Measurements from ENCODE around the gene ZBP1. TPM values are rescaled to one million over a fixed set of nuclear protein-coding genes. Genes with fewer than 3 reads are reported as not detected.

Gene ZBP1
- total RNA-seq, 4 donors from 2014 or later = 0.78 to 3.6 TPM; not detected in 2

DNA sequence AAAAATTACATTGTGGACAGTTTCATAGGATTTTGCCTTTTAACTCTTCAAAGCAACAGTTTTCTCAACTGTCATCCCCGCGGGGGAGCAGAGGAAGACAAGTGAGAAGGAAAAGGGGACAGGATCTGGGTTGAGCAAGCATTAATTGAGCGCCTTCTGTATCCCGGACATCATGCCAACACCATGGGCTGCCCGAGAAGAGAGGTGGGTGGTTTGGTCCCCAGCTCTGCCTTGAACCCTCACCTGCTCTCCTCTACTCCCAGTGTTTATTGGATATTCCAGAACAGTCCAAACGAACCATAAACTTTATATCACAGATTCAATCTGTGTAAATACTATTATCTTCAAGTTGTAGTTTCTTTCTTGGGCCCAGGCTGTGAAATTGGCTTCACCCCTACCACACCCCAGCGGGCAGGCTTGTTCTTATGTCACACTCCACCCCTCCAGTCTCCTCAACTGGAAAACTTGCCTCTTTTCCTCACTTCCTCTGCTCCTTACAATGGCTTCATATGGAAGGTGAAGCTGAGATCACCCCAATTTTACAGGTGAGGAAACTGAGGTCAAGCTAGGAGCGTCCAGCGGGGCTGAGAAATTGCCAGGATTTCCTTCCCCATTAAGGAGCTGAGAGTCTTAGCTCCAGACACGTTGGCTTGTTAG, 53.3 kb downstream of the ZBP1 start:
- H3K27me3 ChIP-seq = peaks cover 0 to 16% of the 10 kb centered on the region in 2 donors
- no peak overlapping the region for H3K4me3 ChIP-seq
- DNase-seq (ENCODE audit: low spot score in 2 of 2) = no peak
- no peak for TF ChIP-seq POLR2A (IDR thresholded peaks at IDR 0.05)
- TF ChIP-seq EP300 (IDR thresholded peaks at IDR 0.05) = no peak
- TF ChIP-seq, protein P1, sequence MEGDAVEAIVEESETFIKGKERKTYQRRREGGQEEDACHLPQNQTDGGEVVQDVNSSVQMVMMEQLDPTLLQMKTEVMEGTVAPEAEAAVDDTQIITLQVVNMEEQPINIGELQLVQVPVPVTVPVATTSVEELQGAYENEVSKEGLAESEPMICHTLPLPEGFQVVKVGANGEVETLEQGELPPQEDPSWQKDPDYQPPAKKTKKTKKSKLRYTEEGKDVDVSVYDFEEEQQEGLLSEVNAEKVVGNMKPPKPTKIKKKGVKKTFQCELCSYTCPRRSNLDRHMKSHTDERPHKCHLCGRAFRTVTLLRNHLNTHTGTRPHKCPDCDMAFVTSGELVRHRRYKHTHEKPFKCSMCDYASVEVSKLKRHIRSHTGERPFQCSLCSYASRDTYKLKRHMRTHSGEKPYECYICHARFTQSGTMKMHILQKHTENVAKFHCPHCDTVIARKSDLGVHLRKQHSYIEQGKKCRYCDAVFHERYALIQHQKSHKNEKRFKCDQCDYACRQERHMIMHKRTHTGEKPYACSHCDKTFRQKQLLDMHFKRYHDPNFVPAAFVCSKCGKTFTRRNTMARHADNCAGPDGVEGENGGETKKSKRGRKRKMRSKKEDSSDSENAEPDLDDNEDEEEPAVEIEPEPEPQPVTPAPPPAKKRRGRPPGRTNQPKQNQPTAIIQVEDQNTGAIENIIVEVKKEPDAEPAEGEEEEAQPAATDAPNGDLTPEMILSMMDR (IDR thresholded peaks at IDR 0.05) = no peak
- no peaks in the 10 kb centered on the region for H3K9me3 ChIP-seq
- H3K36me3 ChIP-seq = no peaks in the 10 kb centered on the region
- H3K4me1 ChIP-seq = peaks cover 0 to 15% (median 1%) of the 10 kb centered on the region in 4 donors
- 77% methylated on average over 10 of the region's 10 CpGs for WGBS, 2 donors
- H3K27ac ChIP-seq = no peak overlapping the region

DNA sequence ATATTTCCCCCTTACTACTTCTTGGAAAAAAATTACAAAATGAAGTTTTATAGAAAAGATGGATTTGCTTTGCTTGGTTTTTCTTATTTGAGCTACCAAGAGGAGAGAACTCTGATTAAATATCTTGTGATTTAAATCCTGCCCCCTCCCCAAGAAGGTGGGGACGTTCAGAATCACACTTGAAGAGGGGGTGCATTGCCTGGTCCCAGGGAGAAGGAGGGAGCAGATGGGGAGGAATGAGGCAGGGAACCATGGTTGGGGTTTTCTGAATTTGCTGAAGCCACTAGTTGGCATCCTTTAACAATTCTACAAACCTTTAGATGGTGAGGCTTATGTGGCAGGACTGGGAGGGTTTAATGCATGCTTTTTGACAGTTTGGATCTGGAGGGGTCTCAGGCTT, 53.8 kb downstream of the ZBP1 start:
- Histone ChIP-seq H3K9me3 (no peaks in the 10 kb centered on the region), H3K36me3 (no peaks in the 10 kb centered on the region), H3K4me1 (peaks cover 0 to 15% (median 1%) of the 10 kb centered on the region in 4 donors), H3K27ac (no peak overlapping the region), H3K27me3 (peaks cover 0 to 16% of the 10 kb centered on the region in 2 donors), H3K4me3 (no peak overlapping the region)
- 11 to 18% methylated on average over 1 of the region's 1 CpG for WGBS, 2 donors
- no peak for TF ChIP-seq POLR2A (IDR thresholded peaks at IDR 0.05)
- no peak for TF ChIP-seq EP300 (IDR thresholded peaks at IDR 0.05)
- TF ChIP-seq, protein P1 (IDR thresholded peaks at IDR 0.05) = no peak
- DNase-seq (ENCODE audit: low spot score in 2 of 2) = no peak

DNA sequence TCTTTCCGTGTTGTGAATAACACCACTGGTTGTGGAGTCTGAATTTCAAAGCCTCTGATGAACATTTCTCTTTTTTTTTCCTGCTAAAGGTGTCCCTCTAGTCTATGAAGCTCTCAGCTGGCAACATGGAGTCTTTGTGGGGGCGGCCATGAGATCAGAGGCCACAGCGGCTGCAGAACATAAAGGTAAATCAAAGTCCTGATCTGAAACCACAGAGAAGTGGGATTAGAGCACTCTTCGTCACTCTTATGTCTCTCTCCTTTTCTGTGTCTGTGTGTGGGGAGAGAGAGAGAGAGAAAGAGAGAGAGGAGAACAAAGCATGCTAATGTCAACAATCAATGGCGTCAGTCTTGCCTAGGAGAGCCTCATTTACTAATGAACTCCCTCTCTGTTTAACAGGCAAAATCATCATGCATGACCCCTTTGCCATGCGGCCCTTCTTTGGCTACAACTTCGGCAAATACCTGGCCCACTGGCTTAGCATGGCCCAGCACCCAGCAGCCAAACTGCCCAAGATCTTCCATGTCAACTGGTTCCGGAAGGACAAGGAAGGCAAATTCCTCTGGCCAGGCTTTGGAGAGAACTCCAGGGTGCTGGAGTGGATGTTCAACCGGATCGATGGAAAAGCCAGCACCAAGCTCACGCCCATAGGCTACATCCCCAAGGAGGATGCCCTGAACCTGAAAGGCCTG, 55.1 kb downstream of the ZBP1 start:
- no peaks in the 10 kb centered on the region for H3K36me3 ChIP-seq
- H3K27ac ChIP-seq = no peak overlapping the region
- TF ChIP-seq EP300 (IDR thresholded peaks at IDR 0.05) (no peak), POLR2A (IDR thresholded peaks at IDR 0.05) (no peak)
- TF ChIP-seq, protein P1 (IDR thresholded peaks at IDR 0.05) = no peak
- H3K27me3 ChIP-seq = peaks cover 0 to 17% of the 10 kb centered on the region in 2 donors
- 85 to 88% methylated on average over 11 of the region's 11 CpGs for WGBS, 2 donors
- no peak for DNase-seq (ENCODE audit: low spot score in 2 of 2)
- no peaks in the 10 kb centered on the region for H3K9me3 ChIP-seq
- H3K4me3 ChIP-seq = no peak overlapping the region
- peaks cover 0 to 12% (median 0%) of the 10 kb centered on the region in 4 donors for H3K4me1 ChIP-seq

DNA sequence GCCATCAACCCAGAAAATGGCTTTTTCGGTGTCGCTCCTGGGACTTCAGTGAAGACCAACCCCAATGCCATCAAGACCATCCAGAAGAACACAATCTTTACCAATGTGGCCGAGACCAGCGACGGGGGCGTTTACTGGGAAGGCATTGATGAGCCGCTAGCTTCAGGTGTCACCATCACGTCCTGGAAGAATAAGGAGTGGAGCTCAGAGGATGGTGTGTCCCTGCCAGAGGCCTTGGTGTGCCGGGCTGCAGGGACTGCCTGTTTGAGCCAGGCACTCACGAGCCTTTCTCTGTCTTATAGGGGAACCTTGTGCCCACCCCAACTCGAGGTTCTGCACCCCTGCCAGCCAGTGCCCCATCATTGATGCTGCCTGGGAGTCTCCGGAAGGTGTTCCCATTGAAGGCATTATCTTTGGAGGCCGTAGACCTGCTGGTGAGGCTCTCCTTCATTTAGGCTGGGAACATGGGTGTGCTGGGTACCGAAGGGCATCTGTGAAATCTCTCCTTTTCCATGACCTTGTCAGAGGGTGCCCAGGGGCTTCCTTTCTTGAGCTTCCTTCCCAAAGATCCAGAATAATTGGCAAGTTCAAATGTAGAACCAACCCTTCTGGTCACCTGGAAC, 55.9 kb downstream of the ZBP1 start:
- Histone ChIP-seq H3K27ac (no peak overlapping the region), H3K4me3 (no peak overlapping the region), H3K36me3 (no peaks in the 10 kb centered on the region), H3K4me1 (peaks cover 0 to 8% (median 0%) of the 10 kb centered on the region in 4 donors), H3K27me3 (peaks cover 0 to 23% of the 10 kb centered on the region in 2 donors), H3K9me3 (no peaks in the 10 kb centered on the region)
- no peak for DNase-seq (ENCODE audit: low spot score in 2 of 2)
- 87 to 93% methylated on average over 14 of the region's 14 CpGs for WGBS, 2 donors
- no peak for TF ChIP-seq EP300 (IDR thresholded peaks at IDR 0.05)
- no peak for TF ChIP-seq POLR2A (IDR thresholded peaks at IDR 0.05)
- TF ChIP-seq, protein P1 (IDR thresholded peaks at IDR 0.05) = no peak

DNA sequence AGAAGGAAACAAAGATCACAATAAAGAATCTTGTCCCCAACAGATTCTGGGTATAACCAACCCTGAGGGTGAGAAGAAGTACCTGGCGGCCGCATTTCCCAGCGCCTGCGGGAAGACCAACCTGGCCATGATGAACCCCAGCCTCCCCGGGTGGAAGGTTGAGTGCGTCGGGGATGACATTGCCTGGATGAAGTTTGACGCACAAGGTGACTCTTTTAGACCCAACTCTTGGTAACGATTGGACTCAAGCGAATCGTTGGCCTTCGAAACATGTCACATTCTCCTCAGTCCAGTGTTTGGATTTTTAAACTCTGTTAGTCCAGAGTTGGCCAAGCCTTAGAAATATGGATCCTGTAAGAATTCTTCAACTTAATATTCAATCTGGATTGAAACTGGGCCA, 56.7 kb downstream of the ZBP1 start:
- DNase-seq (ENCODE audit: low spot score in 2 of 2) = no peak
- Histone ChIP-seq H3K27me3 (peaks cover 0 to 28% of the 10 kb centered on the region in 2 donors), H3K4me3 (no peak overlapping the region), H3K9me3 (no peaks in the 10 kb centered on the region), H3K4me1 (peaks cover 0 to 8% (median 0%) of the 10 kb centered on the region in 4 donors), H3K36me3 (no peaks in the 10 kb centered on the region), H3K27ac (no peak overlapping the region)
- TF ChIP-seq EP300 (IDR thresholded peaks at IDR 0.05) (no peak), POLR2A (IDR thresholded peaks at IDR 0.05) (no peak)
- TF ChIP-seq, protein P1 (IDR thresholded peaks at IDR 0.05) = no peak
- WGBS, 2 donors = 97 to 99% methylated on average over 12 of the region's 12 CpGs
